Smooth muscle cell of the brain vasculature (primary cell): ENCODE data around the gene APC2.

Source experiments
- DNase-seq: peaks from one replicate; pipeline ENCODE4 v3.0.0-alpha.2; 2012; ENCODE audit warnings: low read depth, low spot score

Gene APC2

DNA sequence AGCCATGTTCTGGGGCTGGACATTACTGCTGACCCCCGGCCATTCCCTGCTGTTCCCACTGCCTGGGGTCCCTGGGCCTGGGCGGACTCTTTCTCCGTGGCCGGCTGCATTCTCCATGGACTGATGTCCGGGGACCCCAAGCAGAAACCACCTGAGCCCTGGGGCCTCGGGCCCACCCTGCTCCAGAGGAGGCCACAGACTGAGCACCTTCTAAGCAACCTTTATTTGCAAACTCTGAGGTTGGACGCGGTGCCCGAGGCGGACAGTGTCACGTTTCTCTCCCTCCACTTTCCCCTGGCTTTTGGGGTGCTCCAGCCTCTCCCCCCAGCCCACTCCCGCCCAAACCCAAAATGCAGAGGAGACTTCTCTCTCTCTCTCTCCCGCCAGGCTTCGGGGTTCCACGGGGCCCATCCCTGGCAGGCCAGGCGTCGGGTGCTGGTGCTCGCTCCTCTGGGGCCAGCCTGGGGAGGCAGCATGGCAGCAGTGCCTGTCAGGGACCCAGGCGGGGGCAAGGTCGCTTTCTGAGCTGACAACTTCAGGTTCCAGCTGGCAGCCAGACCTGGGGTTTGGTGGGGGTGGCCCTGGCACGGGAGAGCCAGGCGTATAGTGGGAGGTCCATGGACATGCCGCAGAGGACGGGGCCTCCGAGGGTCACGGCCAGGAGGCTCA lies 31.4 kb downstream of the APC2 start:
- no peak for DNase-seq

DNA sequence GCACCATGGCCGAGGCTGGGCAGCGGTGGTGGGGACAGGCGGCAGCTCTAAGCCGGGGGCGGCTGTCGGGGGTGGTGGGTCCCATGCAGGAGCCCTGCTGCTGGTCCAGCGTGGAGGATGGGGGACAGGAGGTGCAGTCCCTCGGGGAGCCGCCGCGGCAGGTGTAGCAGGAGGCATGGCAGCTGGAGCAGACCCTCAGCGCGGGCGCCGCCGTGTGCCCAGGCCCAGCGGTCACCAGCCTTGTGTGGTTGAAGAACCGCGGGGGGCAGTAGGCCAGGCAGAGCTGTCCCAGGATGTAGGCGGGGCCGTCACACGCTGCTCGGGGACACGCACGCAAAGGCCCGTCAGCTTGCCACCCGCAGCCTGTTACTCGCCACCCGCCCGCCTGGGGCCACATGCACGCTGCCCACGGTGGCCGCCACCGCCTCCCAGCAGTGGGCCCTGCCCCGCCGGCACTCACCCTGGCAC lies 32.0 kb downstream of the APC2 start:
- DNase-seq, result no peak

DNA sequence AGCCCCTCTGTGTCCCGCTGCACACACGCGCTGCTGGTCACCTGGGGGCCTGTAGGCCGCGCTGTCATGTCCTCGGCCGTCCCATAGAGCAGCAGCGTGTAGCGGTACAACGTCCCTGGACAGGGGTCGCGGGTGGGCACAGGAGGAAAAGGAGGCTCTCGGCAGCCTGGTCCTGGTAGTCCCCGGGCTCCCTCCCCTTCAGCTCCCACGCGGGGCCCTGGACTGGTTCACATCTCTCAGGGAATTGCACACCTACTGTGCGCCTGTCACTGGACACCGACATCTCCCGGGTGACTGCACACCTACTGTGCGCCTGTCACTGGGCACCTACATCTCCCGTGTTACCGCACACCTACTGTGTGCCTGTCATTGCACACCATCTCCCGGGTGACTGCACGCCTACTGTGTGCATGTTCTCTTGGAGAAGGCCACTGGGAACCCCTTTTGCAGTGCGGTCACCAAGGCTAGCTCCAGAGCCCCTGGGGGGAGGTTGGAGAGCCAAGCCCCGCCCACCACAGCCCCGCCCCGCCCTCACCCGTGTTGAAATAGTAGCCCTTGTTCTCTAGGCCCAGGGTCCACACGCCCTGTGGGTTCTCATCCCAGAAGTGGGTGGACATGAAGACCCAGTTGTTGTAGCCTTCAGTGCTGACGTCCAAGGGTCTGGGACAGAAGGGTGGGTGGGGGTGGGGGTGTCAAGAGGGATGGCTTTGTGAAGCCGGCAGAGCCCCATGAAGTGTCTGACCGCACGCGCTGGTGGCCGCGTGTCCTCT lies 32.6 kb downstream of the APC2 start:
- DNase-seq, result no peak

DNA sequence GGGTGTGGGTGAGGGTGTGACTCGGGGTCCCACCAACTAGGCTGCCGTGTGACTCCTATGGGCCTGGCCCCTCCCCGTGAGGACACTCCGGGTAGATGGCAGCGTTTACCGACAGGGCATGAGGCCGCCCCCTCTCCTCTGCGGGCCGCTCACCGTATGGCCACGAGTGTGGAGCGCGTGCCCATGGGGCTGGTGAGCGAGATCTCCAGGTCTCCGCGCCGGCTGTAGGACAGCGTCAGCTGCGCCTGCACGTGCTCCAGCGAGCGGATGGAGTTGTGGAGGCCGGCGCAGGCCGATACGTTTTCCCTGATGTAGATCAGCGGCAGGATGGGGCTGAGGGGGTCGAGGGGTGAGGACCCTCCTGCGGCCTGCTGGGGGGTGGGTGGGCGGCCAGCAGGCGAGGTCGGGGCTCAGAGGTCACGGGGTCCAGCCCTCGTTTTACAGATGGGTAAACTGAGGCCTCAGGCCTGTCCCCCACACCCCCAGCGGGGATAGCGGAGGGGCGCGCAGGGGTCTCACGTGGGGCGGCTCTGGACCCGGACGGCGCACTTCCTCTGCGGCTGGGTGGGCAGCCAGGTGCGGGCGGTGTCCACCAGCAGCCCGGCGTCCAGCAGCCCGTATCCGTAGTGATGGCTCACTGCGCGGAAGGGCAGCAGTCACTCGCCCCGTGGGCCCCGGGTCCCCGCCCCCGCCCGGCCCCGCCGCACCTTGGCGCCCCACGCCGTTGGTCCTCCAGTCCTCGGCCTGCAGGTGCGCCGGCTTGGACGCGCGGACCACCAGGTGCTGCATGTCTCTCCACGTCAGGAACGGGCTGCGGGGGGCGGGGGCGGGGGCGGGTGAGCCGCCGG lies 33.4 kb downstream of the APC2 start:
- no peak for DNase-seq

DNA sequence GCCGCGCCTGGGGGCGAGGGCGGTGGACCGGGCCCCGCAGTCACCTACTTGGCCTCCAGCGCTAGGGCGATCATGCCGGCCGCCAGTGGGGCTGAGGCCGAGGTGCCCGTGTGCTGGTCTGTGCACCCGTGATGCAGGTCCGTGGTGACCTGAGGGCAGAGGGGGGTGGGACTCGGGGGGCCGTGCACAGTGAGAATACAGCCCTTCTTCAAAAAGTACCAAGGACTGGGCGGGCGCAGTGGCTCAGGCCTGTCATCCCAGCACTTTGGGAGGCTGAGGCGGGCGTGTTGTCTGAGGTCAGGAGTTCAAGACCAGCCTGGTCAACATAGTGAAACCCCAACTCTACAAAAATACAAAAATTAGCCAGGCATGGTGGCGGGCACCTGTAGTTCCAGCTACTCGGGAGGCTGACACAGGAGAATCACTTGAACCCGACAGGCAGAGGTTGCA lies 34.1 kb downstream of the APC2 start:
- DNase-seq, result no peak

DNA sequence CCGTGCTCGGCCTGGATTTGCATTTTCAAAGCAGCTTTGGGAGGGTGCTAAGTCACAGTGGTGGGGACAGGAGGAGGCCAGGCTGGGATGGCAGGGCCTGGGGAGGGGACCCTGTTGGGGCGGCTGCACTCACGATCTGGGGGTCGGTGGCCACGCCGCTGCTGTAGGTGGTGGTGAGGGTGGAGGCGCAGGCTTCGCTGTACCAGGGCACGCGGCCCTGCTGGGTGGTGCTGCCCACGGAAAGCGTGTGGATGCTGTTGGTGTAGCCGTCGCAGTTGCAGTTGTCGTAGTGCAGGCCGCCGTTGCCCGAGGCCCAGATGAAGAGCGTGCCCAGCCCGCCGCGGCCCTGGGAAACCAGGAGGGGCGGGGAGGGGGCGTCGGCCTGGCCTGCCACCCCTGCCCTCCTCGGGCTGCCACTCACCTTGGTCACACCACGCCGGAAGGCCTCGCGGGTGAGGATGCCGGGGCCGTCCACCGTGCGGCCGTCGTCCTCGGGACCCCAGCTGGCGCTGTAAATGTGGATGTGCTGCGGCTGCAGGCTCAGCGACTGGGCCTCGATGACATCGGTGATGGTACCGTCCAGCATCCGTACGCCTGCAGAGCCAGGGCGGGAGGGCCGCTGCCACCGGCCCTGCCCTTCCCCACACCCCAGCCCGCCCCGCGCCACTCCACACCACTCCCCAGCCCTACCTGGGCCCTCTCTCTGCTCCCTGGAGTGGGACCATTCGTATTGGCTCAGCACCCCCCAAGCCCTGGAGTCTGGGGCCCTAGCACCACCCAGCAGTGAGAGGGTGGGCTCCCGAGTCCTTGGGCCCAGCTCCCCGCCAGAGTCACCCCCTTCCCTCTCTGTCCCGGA lies 37.0 kb downstream of the APC2 start:
- no peak for DNase-seq

DNA sequence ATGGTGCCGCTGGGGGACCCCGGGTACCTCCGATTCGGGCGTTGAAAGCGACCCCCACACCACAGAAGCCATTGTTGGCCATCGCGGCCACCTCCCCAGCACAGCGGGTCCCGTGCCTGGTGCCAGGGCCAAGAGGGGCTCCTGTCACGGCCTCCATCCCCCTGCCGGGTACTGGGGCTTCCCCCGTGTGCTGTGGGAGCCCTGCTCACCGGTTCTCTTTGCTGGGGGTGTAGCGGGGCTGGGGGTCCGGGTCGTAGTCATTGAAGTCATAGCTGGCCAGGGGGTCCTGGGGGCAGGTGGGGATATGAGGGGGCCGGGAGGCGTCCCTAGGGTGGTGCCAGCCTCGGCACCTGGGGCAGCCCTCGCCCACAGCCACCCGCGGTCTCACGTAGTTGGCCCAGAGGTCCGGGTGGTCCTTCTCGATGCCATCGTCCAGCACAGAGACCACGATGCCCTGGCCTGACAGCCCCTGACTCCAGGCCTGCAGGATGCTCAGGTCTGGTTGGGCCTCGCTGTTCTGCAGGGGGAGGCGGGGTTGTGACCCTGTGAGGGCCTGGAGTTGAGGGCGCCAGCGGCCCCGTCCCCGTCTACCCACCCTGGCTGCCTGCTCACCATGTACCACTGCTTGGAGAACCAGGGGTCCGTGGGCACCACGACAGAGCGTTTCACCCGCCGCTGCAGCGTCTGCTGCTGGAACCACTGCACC lies 37.8 kb downstream of the APC2 start:
- no peak for DNase-seq

DNA sequence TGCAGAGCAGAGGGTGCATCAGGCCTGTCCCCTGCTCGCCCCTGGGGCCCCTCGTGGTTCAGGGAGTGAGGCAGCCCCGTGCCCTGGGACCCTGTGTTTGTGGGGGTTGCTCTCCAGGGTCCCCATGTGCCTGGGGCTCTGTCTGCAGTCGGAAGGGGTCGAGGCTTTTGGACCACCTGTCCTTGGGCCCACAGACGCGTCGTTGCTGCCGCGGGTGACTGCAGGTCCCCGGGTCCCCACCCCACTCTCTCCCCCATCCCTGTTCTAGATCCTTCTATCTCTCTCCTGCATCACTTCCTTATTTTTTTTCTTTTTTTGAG lies 38.3 kb downstream of the APC2 start:
- no peak for DNase-seq

DNA sequence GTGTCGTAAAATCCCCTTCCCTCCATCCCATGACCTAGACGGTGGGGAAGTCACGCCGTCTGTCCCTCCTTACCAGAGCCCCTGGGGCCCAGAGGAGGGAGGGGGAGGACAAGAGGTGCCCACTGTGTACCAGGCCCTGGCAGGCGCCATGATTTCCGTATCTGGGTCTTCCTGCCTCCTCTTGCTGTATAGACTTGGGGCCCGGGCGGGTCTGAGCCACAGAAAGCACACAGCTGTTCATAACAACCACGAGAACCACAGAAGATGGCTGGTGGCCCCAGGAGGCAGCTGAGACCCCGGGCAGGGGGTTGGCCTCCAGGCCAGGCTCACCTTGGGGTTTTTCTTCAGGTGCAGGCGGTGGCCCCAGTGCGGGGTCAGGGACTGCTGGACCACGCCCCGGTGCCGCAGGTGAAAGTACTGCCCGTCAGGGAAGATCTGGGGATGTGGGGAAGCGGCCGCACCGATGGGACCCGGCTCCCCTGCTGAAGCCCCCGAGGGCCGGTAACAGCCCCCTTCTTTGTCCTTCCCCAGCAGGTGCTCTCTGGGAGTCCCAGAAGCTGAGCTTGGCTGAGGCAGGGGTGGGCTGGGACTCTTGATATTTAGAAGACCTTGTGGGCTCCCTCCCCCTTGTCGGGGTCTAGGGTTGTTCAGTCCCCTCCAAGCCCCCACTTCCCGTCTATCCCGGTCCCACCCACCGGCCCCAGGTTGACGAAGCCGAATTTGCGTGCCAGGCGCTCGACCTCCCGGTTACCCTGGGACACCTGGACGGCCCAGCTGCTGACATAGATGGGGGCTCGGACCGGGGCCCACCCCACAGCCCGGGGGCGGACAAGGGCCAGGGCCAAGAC lies 39.8 kb downstream of the APC2 start:
- no peak for DNase-seq

DNA sequence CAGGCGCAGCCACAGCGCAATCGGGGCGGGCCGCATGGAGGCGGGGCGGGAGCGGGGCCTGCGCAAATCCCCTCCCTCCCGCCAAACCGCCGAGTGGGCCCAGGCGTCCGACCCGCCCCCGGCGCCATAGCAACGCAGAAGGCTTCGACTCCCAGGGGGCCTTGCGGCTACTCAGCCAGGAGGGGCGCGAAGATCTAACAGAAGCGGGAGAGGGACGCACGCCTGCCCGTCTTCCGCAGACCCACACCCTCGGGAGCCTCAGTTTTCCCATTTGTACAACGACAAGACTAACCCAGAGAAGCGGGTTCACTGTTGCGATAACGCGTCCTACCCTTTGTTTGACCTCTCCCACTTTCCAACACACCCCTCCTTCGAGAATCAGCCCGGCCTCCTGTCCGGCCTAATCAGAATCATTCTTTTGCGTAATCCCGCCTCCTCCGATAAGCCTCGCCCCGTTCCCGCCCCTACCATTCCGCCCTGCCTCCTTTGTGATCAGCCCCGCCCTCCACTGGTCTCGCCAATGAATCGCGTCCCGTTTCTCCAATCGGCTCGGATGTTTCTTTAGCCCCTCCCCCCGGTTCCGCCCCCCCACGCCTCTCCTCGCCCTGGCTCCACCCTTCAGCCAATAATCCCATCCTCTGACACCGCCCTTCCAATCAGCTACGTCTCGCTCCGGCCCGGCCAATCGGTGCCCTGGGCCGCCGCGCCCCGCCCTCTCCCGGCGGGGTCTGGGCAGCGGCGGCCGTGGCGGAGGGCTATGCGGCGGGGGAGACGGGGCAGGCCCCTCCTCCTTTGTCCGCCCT lies 40.6 kb downstream of the APC2 start, which contains the start of gene PCSK4:
Gene PCSK4, minus strand, starts transcription at position 40 of the 803 bp plus-strand sequence. Its CDS starts 4 bp downstream, at position 36.
- DNase-seq, result peak; percentile 97

DNA sequence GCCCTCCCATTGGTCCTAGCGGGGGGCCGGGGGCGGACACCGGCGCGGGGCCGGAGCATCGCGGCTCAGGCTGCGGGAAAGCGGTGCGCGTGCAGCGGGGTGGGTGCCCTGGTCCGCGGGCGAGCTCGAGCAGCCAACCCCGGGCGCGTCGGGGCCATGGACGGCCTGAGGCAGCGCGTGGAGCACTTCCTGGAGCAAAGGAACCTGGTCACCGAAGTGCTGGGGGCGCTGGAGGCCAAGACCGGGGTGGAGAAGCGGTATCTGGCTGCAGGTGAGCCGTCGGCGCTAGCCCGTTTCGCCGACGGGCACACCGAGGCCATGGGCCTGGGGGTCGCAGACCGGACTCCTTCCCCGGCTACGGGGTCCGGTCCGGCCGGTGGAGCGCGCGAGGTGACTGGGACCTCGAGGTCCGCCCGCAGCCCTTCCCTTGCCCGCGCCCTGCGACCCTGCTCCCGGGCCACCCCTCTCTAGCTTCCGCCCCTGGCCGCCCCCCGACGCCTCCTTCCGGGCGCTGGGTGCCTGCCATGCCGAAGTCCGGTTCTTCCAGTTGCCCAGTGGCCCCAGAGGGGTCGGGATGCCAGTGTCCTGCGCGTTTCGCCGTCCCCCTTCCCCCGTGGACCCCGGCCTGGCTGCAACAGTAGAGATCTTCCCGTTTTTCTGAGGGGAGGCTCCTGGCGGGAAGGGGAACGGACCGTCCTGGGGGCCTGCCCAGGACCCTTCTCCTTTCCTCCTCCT lies 41.4 kb downstream of the APC2 start, which contains the start of gene REEP6:
Gene REEP6, plus strand, starts transcription at position 68 of the 735 bp plus-strand sequence. Its CDS starts 89 bp downstream, at position 157.
- no peak for DNase-seq

DNA sequence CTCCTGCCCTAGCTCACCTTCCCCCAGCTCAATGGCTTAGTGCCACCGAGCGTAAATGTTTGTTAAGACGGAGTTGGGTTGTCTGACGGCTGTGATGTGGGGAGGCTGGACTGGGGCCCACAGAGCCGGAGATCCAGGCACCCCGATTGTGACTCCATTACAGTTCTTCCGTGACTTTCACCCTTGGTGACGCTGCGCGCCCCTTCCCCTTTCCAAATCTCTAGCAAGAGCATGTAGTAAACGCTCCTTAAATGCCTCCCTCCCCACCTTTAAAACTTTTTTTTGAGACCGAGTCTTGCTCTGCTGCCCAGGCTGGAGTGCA lies 41.9 kb downstream of the APC2 start:
- no peak for DNase-seq

DNA sequence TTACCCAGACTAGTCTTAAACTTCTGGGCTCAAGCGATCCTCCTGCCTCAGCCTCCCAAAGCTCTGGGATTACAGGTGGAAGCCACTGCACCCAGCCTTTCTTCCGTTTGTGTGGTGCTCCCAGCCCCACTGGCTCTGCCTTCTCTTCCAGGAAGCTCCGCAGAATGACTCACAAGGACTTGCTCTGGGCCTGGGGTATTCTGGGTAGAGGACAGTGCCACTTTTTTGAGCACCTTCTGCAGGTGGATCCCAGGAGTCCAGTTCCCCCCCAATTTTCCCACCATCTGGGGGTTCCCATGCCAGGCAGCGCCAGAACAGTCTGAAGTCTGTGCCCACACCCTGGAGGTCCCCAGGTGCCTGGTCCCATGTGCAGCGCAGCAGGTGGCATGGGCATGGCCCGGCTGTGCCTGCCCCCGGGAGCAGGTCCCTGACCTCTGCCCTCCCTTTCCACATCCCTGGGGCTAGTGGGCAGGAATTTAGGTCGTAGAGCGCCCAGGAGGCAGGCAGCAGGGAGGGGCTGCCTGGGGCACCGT lies 42.6 kb downstream of the APC2 start:
- DNase-seq, result no peak

DNA sequence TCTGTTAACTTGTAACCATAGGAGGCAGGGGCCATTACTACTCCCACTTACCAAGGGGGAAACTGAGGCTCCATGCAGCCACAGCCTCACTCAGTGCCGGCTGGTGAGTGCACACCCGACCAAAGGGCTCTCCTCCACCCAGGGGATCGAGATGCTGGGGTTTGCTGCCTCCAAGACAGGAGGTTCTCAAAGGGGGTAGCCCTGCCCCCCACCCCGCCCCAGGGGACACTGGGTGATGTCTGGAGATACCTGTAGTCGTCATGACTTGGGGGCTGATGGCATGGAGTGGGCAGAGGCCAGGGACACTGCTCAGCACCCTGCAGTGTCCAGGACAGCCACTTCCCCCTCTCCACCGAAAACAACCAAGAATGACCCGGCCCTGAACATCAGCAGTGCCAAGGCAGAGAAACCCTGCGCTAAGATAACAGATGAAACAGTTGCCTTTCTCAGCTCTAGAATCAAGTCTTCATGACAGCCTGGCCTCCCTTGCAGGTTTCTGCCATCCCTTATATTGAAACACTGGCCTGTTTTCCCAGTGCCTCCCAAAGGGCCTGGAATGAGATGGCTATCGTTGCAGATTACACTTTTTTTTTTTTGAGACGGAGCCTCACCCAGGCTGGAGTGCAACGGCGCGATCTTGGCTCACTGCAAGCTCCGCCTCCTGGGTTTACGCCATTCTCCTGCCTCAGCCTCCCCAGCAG lies 44.3 kb downstream of the APC2 start:
- DNase-seq, result no peak

DNA sequence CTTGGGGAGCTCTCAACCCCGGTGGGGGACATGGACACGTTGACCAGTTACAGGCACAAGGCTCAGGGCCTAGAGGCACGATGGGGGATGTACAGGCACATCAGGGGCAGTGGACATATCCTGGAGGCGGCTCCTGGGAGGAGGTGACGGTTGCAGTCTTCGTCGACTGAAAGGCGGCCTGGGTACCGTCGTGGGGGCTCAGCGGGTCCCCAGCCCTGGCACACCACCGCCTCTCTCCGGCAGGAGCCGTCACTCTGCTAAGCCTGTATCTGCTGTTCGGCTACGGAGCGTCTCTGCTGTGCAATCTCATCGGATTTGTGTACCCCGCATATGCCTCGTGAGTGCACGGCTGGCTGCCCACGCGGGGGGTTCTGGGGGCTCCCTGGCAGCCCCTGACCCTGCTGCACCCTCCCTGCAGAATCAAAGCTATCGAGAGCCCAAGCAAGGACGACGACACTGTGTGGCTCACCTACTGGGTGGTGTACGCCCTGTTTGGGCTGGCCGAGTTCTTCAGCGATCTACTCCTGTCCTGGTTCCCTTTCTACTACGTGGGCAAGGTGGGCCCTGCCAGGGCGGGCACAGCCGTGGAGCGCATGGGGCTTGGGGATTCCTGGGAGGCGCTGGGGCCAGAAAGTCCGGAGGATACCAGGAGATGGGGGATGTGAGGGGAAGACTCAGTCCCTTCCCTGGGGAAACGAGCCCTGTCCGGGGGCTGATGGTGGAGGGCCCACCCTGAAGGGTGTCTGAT lies 45.3 kb downstream of the APC2 start:
- DNase-seq, result no peak
